GM23248 (cell line): ENCODE measurements around the gene C22orf23.

Experiments
- EZH2 ChIP-seq: fragments of 200-600 bp; sonication (generic); IDR thresholded peaks from 2 replicates; pipeline ENCODE4 v1.6.1; 2018; ENCODE audit warnings: antibody characterized with exemption, mild to moderate bottlenecking; ENCODE audit not compliant: insufficient read depth, poor library complexity, severe bottlenecking
- EZH2phosphoT487 ChIP-seq: fragments of 200-600 bp; sonication (generic); IDR thresholded peaks from 2 replicates; pipeline ENCODE4 v1.6.1; 2018; ENCODE audit warnings: antibody characterized with exemption, moderate library complexity, mild to moderate bottlenecking, low read depth; ENCODE audit not compliant: insufficient read depth

- TF ChIP-seq EZH2 (no peak), EZH2phosphoT487 (no peak)
Observed at GRCh38 chr22:37986371-37986770, 33.0 kb upstream of the C22orf23 start.
